GM12875 (cell line): ENCODE data around the gene SCYGR3.

Experiments used
- H3K4me3 ChIP-seq: one replicate; pipeline ENCODE4 v1.5.1; 2011; ENCODE audit warnings: low read depth, low read length, control low read depth
- CTCF ChIP-seq: IDR thresholded peaks from 2 replicates; pipeline ENCODE4 v1.5.1; 2011; ENCODE audit warnings: low read depth, mild to moderate bottlenecking, control low read depth, inconsistent platforms, low read length, moderate library complexity, borderline replicate concordance; ENCODE audit not compliant: insufficient read depth

SCYGR3 gene

GRCh38 chr2:227614740-227615139, at the start of gene SCYGR3:
Gene SCYGR3 (minus strand): TSS chr2:227614840. CDS start chr2:227614840, 0 bp downstream.
- no peak for TF ChIP-seq CTCF
- H3K4me3 ChIP-seq = no peak within 1 kb of the TSS

- TF ChIP-seq CTCF = no peak
- H3K4me3 ChIP-seq = no peak overlapping the region
These were observed 47.2 kb upstream of the SCYGR3 start for GRCh38 chr2:227661827-227662226.

- TF ChIP-seq CTCF = no peak
- no peak overlapping the region for H3K4me3 ChIP-seq
These were observed 46.5 kb upstream of the SCYGR3 start for GRCh38 chr2:227661025-227661649.

GRCh38 chr2:227657199-227657845, 42.7 kb upstream of the SCYGR3 start:
- TF ChIP-seq CTCF = no peak
- no peak overlapping the region for H3K4me3 ChIP-seq

DNA sequence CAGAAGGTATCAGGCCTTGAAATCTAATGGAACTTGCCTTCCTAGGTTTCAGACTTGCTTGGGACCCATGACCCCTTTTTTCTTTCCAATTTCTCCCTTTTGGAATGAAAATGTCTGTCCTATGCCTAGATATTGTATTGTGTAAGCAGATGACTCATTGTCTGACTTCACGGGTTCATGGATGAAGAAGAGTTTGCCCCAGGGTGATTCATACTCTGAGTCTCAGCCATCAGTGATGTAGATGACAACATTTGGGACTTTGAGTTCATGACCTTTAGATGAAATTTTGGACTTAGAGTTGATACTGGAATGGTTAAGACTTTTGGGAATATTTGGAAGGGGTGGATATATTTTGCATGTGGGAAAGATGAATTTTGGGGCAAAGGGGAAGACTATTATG, 40.8 kb upstream of the SCYGR3 start:
- no peak for TF ChIP-seq CTCF
- H3K4me3 ChIP-seq = no peak overlapping the region

GRCh38 chr2:227654426-227654825, 39.8 kb upstream of the SCYGR3 start:
- no peak for TF ChIP-seq CTCF
- H3K4me3 ChIP-seq = no peak overlapping the region

DNA sequence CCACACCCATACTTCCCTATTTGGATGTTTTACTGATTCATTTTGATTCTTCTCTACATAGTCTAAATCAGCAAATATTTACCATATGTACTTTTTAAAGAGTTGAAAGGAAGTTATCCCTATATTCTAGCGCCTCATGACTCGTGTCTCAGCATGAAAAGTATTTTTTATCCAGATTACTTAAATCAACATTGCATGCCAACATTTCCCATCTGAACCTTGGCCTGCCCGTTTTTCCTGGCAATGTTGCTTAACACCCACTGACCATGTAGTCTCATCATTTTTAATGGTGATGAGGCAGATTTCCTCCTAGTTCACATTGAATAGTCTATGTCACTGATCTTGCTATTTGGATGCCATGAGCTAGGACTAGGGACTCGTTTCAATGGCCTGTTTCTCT, 38.8 kb upstream of the SCYGR3 start:
- no peak for TF ChIP-seq CTCF
- H3K4me3 ChIP-seq = no peak overlapping the region
